Choroid plexus epithelial cell (primary cell): ENCODE data around the gene TFR2.

Source experiments
- DNase-seq: peaks from one replicate; pipeline ENCODE4 v3.0.0-alpha.2; 2010; ENCODE audit warnings: low read depth
- H3K4me3 ChIP-seq: 2 replicates; pipeline ENCODE4 v1.5.1; 2011; ENCODE audit warnings: low read depth, mild to moderate bottlenecking, control low read depth, low read length, moderate library complexity
- CTCF ChIP-seq: conservative IDR thresholded peaks from 2 replicates; pipeline ENCODE4 v1.5.1; 2011; ENCODE audit warnings: low read depth, mild to moderate bottlenecking, control low read depth, inconsistent platforms, low read length, moderate library complexity

The TFR2 gene

GRCh38 chr7:100599911-100600729 lies 41.2 kb downstream of the TFR2 start:
- H3K4me3 ChIP-seq, result no peak overlapping the region

GRCh38 chr7:100598425-100598824 lies 42.9 kb downstream of the TFR2 start:
- no peak for DNase-seq
- no peak for TF ChIP-seq CTCF

More at GRCh38 chr7:100599911-100600729, 41.2 kb downstream of the TFR2 start:
- no peak for TF ChIP-seq CTCF
- DNase-seq, result no peak

GRCh38 chr7:100595188-100595587 lies 46.2 kb downstream of the TFR2 start:
- no peak overlapping the region for H3K4me3 ChIP-seq
- TF ChIP-seq CTCF, result no peak

More at GRCh38 chr7:100598425-100598824, 42.9 kb downstream of the TFR2 start:
- H3K4me3 ChIP-seq, result no peak overlapping the region

GRCh38 chr7:100591596-100591995 lies 49.8 kb downstream of the TFR2 start:
- no peak for TF ChIP-seq CTCF
- H3K4me3 ChIP-seq, result no peak overlapping the region
- DNase-seq, result no peak

More at GRCh38 chr7:100595188-100595587, 46.2 kb downstream of the TFR2 start:
- DNase-seq, result no peak

- DNase-seq, result no peak
- no peak overlapping the region for H3K4me3 ChIP-seq
- no peak for TF ChIP-seq CTCF
Measured at GRCh38 chr7:100590077-100590737, 51.1 kb downstream of the TFR2 start.

GRCh38 chr7:100589341-100589947 lies 51.9 kb downstream of the TFR2 start:
- no peak for TF ChIP-seq CTCF
- no peak overlapping the region for H3K4me3 ChIP-seq
- no peak for DNase-seq
